B cell (primary cell): ENCODE measurements around the gene BRPF3. TPM values are rescaled to one million over a fixed set of nuclear protein-coding genes. Genes with fewer than 3 reads are reported as not detected.

Experiments
- ATAC-seq: fragments of 200-7000 bp; cut with Tn5 transposase; one replicate; pipeline ENCODE4 v1.10.0; 2021; ENCODE audit warnings: low read depth, mild to moderate bottlenecking, moderate number of reproducible peaks, moderate library complexity
- CTCF ChIA-PET: fragments of 350-600 bp; sonication (Branson Sonifier 250); formaldehyde crosslinking; loops from one replicate; lab custom pipeline; 2021; ENCODE audit warnings: antibody characterized with exemption, inconsistent platforms; lab: Charles Lee
- POLR2A ChIA-PET: fragments of 350-600 bp; sonication (Branson Sonifier 250); formaldehyde crosslinking; loops from one replicate; lab custom pipeline; 2021; ENCODE audit warnings: antibody characterized with exemption; lab: Charles Lee
- DNase-seq: peaks from one replicate; pipeline ENCODE4 v3.0.0; 2013
- H2AFZ ChIP-seq: 2 replicates; pipeline ENCODE4 v1.6.1; 2012; ENCODE audit warnings: mild to moderate bottlenecking, low read depth, low read length; ENCODE audit not compliant: insufficient read depth, poor library complexity, severe bottlenecking
- H3K27ac ChIP-seq, 2 donors: 1 replicate in 1 of 2; 2 replicates in 1 of 2; pipeline ENCODE4 v1.5.1; 2012 to 2013; ENCODE audit warnings: low read length in 2 of 2, mild to moderate bottlenecking in 2 of 2, moderate library complexity in 1 of 2
- H3K27me3 ChIP-seq, 4 experiments: fragments of 200-600 bp in 1 of 4; sonication (generic) in 1 of 4; replicated peaks in 1 of 4; 1 replicate in 2 of 4; 2 replicates in 2 of 4; pipeline versions ENCODE4 v1.6.1 to v1.7.0; 2013 to 2016; ENCODE audit warnings: low read length in 3 of 4, mild to moderate bottlenecking in 2 of 4, mixed read lengths in 1 of 4, moderate library complexity in 1 of 4; ENCODE audit not compliant: insufficient read depth in 4 of 4, control insufficient read depth in 3 of 4; ENCODE audit errors: control extremely low read depth in 1 of 4
- H3K36me3 ChIP-seq, 2 experiments: replicated peaks in 1 of 2; 1 replicate in 1 of 2; 2 replicates in 1 of 2; pipeline versions ENCODE4 v1.6.1 to v1.7.1; 2013; ENCODE audit warnings: low read length in 1 of 2; ENCODE audit not compliant: insufficient read depth in 2 of 2, control insufficient read depth in 1 of 2; ENCODE audit errors: control extremely low read depth in 1 of 2, extremely low read depth in 1 of 2
- H3K4me1 ChIP-seq, 2 donors: fragments of 200-600 bp in 1 of 2; sonication (generic) in 1 of 2; 1 replicate in 1 of 2; 2 replicates in 1 of 2; pipeline versions ENCODE4 v1.5.1 to v1.6.1; 2013 to 2017; ENCODE audit warnings: low read length in 2 of 2; ENCODE audit not compliant: control insufficient read depth in 2 of 2, insufficient read depth in 2 of 2
- H3K4me2 ChIP-seq: replicated peaks from 2 replicates; pipeline ENCODE3; 2012; ENCODE audit warnings: mild to moderate bottlenecking, low read depth, low read length; ENCODE audit not compliant: poor library complexity, severe bottlenecking
- H3K4me3 ChIP-seq, 5 experiments: fragments of 200-600 bp in 1 of 5; sonication (generic) in 1 of 5; 1 replicate in 3 of 5; 2 replicates in 2 of 5; pipeline versions ENCODE4 v1.5.1 to v1.7.0; 2011 to 2016; ENCODE audit warnings: low read length in 4 of 5, mild to moderate bottlenecking in 4 of 5, low read depth in 2 of 5, control low read depth in 1 of 5, moderate library complexity in 1 of 5; ENCODE audit not compliant: insufficient read depth in 1 of 5; ENCODE audit errors: control extremely low read depth in 1 of 5, extremely low read depth in 1 of 5
- H3K79me2 ChIP-seq: fragments of 200-600 bp; sonication (generic); one replicate; pipeline ENCODE4 v1.6.0; 2016; ENCODE audit warnings: low read length; ENCODE audit not compliant: control insufficient read depth, insufficient read depth
- H3K9ac ChIP-seq: fragments of 200-600 bp; sonication (generic); 2 replicates; pipeline ENCODE4 v1.6.1; 2017; ENCODE audit warnings: mild to moderate bottlenecking, low read length, moderate library complexity
- H3K9me3 ChIP-seq, 3 donors: one replicate each; pipeline versions ENCODE4 v1.6.1 to v1.7.1; 2013; ENCODE audit warnings: low read length in 2 of 3; ENCODE audit not compliant: control insufficient read depth in 2 of 3, insufficient read depth in 1 of 3; ENCODE audit errors: control extremely low read depth in 1 of 3
- H4K20me1 ChIP-seq: 2 replicates; pipeline ENCODE4 v1.6.0; 2012; ENCODE audit warnings: mild to moderate bottlenecking, low read length; ENCODE audit not compliant: insufficient read depth, control insufficient read depth, poor library complexity, severe bottlenecking
- H3K27ac Mint-ChIP-seq: one replicate; pipeline ENCODE4 v1.8.0; 2021; ENCODE audit warnings: mixed read lengths
- H3K27me3 Mint-ChIP-seq: one replicate; pipeline ENCODE4 v1.8.0; 2021; ENCODE audit warnings: mixed read lengths
- H3K4me1 Mint-ChIP-seq: one replicate; pipeline ENCODE4 v1.8.0; 2021; ENCODE audit warnings: mixed read lengths
- H3K4me3 Mint-ChIP-seq: one replicate; pipeline ENCODE4 v1.8.0; 2021; ENCODE audit warnings: mixed read lengths
- H3K9me3 Mint-ChIP-seq: one replicate; pipeline ENCODE4 v1.8.0; 2022; ENCODE audit warnings: mixed read lengths; ENCODE audit not compliant: insufficient read depth
- CTCF ChIP-seq: fragments of 200-600 bp; IDR thresholded peaks from one replicate; pipeline ENCODE4 v1.8.0; 2022; ENCODE audit warnings: antibody characterized with exemption, mild to moderate bottlenecking
- EZH2 ChIP-seq: IDR thresholded peaks from 2 replicates; pipeline ENCODE4 v1.6.1; 2012; ENCODE audit warnings: borderline replicate concordance, low read depth, mild to moderate bottlenecking, moderate library complexity, low read length; ENCODE audit not compliant: insufficient read depth, poor library complexity, severe bottlenecking
- WGBS: methylation state at CpG from one replicate; pipeline ENCODE4 v1.1.5; 2013; ENCODE audit warnings: missing lambda C conversion rate; ENCODE audit not compliant: insufficient coverage; 5-methylcytosine and 5-hydroxymethylcytosine counted together
- intact Hi-C: fragments of 100-400 bp; cut with micrococcal nuclease; formaldehyde crosslinking; loops from one replicate; pipeline ENCODE4 v1.10.0; 2022
- polyA plus RNA-seq: library from polyadenylated mRNA; depleted of rRNA; stranded (reverse); fragments of >200 nt; gene quantifications from 2 replicates; pipeline ENCODE4 v1.2.3, GENCODE V29; 2012
- total RNA-seq, 2 donors: library from RNA; stranded (reverse); fragments of 120-200 nt in 1 of 2; gene quantifications; 1 replicate in 1 of 2; 2 replicates in 1 of 2; pipeline versions ENCODE4 v1.2.3 to v1.2.4, GENCODE V29; 2013 to 2022

BRPF3 gene
- total and polyA plus RNA-seq, 2 donors (not counting 1 experiment from before 2014, with no cell fraction given): 17.1 to 29.4 TPM

- Mint-ChIP-seq H3K27ac (no peak within 1 kb of the TSS), H3K4me1 (no peaks in the 10 kb centered on the region), H3K9me3 (no peaks in the 10 kb centered on the region), H3K4me3 (no peak within 1 kb of the TSS), H3K27me3 (peaks cover 46% of the 10 kb centered on the region)
- no peak for DNase-seq
- no peak within 1 kb of the TSS for H3K4me3 ChIP-seq
- no peak within 1 kb of the TSS for H3K27ac ChIP-seq
- no peak within 1 kb of the TSS for H2AFZ ChIP-seq
- intact Hi-C loops: no loop called here
- no peaks in the 10 kb centered on the region for H3K36me3 ChIP-seq
- H3K4me1 ChIP-seq: no peaks in the 10 kb centered on the region
- CTCF ChIA-PET: no interaction called here
- peaks cover 0 to 4% (median 0%) of the 10 kb centered on the region in 4 experiments for H3K27me3 ChIP-seq
- H3K4me2 ChIP-seq: no peak within 1 kb of the TSS
- POLR2A ChIA-PET: no interaction called here
- peaks cover 0 to 9% (median 8%) of the 10 kb centered on the region in 3 donors for H3K9me3 ChIP-seq
- H3K9ac ChIP-seq: no peak within 1 kb of the TSS
- H3K79me2 ChIP-seq: no peaks in the 10 kb centered on the region
- no peak for ATAC-seq
- WGBS: 84% methylated on average over 25 of the region's 32 CpGs
- no peak for TF ChIP-seq CTCF
- TF ChIP-seq EZH2: no peak
- H4K20me1 ChIP-seq: no peaks in the 10 kb centered on the region
Measured at GRCh38 chr6:36269834-36270705, 73.5 kb downstream of the BRPF3 start, which contains the start of gene PNPLA1. Gene PNPLA1 (plus strand): TSS chr6:36270060. CDS start chr6:36270460, 400 bp downstream.

- POLR2A ChIA-PET: no interaction called here
Measured at GRCh38 chr6:36272234-36272633, 75.7 kb downstream of the BRPF3 start.

More at GRCh38 chr6:36272234-36272633, 75.7 kb downstream of the BRPF3 start:
- CTCF ChIA-PET: no interaction called here
- no peak overlapping the region for H2AFZ ChIP-seq
- peaks cover 49% of the 10 kb centered on the region for H3K27me3 Mint-ChIP-seq
- H3K9ac ChIP-seq: no peak overlapping the region
- H3K27ac Mint-ChIP-seq: no peak overlapping the region
- no peak overlapping the region for H3K4me3 ChIP-seq
- no peak overlapping the region for H3K4me2 ChIP-seq
- no peaks in the 10 kb centered on the region for H4K20me1 ChIP-seq
- H3K79me2 ChIP-seq: no peaks in the 10 kb centered on the region
- no peaks in the 10 kb centered on the region for H3K36me3 ChIP-seq
- TF ChIP-seq EZH2 (no peak), CTCF (no peak)
- WGBS: 97% methylated on average over 6 of the region's 8 CpGs
- no peaks in the 10 kb centered on the region for H3K4me1 ChIP-seq
- H3K4me3 Mint-ChIP-seq: no peak overlapping the region
- H3K27ac ChIP-seq: no peak overlapping the region
- ATAC-seq (no peak), DNase-seq (no peak)
- H3K9me3 Mint-ChIP-seq: no peaks in the 10 kb centered on the region
- no peaks in the 10 kb centered on the region for H3K9me3 ChIP-seq
- intact Hi-C loops: no loop called here
- peaks cover 0 to 9% (median 0%) of the 10 kb centered on the region in 4 experiments for H3K27me3 ChIP-seq
- no peaks in the 10 kb centered on the region for H3K4me1 Mint-ChIP-seq
